ENCODE data around the gene TMEM232. TPM values are rescaled to one million over a fixed set of nuclear protein-coding genes. Genes with fewer than 3 reads are reported as not detected.

TMEM232 gene
- total RNA-seq, 1 donor from 2014 or later = 2.8 TPM

- no peak for DNase-seq (ENCODE audit: low read depth)
These were observed 95.2 kb downstream of the TMEM232 start for GRCh38 chr5:110631236-110631635.

- DNase-seq (ENCODE audit: low read depth) = no peak
These were observed 96.1 kb downstream of the TMEM232 start for GRCh38 chr5:110630350-110630749.

GRCh38 chr5:110625376-110625999 is 101.0 kb downstream of the TMEM232 start:
- peak; percentile 47 for DNase-seq (ENCODE audit: low read depth)

GRCh38 chr5:110623874-110624273 is 102.6 kb downstream of the TMEM232 start:
- no peak for DNase-seq (ENCODE audit: low read depth)

- no peak for DNase-seq (ENCODE audit: low read depth)
These were observed 107.5 kb downstream of the TMEM232 start for GRCh38 chr5:110618941-110619340.

GRCh38 chr5:110616009-110616408 is 110.5 kb downstream of the TMEM232 start:
- no peak for DNase-seq (ENCODE audit: low read depth)

GRCh38 chr5:110612794-110613247 is 113.7 kb downstream of the TMEM232 start:
- DNase-seq (ENCODE audit: low read depth) = no peak

- no peak for DNase-seq (ENCODE audit: low read depth)
These were observed 114.7 kb downstream of the TMEM232 start for GRCh38 chr5:110611817-110612216.

GRCh38 chr5:110594866-110595265 is 131.6 kb downstream of the TMEM232 start:
- no peak for DNase-seq (ENCODE audit: low read depth)

- peak; percentile 28 for DNase-seq (ENCODE audit: low read depth)
These were observed 136.3 kb downstream of the TMEM232 start for GRCh38 chr5:110590187-110590586.

GRCh38 chr5:110588286-110588980 is 138.0 kb downstream of the TMEM232 start:
- DNase-seq (ENCODE audit: low read depth) = no peak

- DNase-seq (ENCODE audit: low read depth) = peak; percentile 3
These were observed 145.8 kb downstream of the TMEM232 start for GRCh38 chr5:110580625-110581024.

- no peak for DNase-seq (ENCODE audit: low read depth)
These were observed 153.7 kb downstream of the TMEM232 start for GRCh38 chr5:110572729-110573128.

- DNase-seq (ENCODE audit: low read depth) = no peak
These were observed 164.3 kb downstream of the TMEM232 start for GRCh38 chr5:110562191-110562590.

GRCh38 chr5:110561510-110561909 is 165.0 kb downstream of the TMEM232 start:
- peak; percentile 35 for DNase-seq (ENCODE audit: low read depth)

GRCh38 chr5:110549301-110549700 is 177.2 kb downstream of the TMEM232 start:
- no peak for DNase-seq (ENCODE audit: low read depth)

GRCh38 chr5:110548171-110548570 is 178.3 kb downstream of the TMEM232 start:
- DNase-seq (ENCODE audit: low read depth) = no peak

GRCh38 chr5:110547495-110547894 is 179.0 kb downstream of the TMEM232 start:
- peak; percentile 4 for DNase-seq (ENCODE audit: low read depth)

- no peak for DNase-seq (ENCODE audit: low read depth)
These were observed 180.8 kb downstream of the TMEM232 start for GRCh38 chr5:110545716-110546115.

GRCh38 chr5:110544603-110545002 is 181.9 kb downstream of the TMEM232 start:
- DNase-seq (ENCODE audit: low read depth) = no peak

GRCh38 chr5:110542949-110543348 is 183.5 kb downstream of the TMEM232 start:
- no peak for DNase-seq (ENCODE audit: low read depth)

GRCh38 chr5:110536120-110537115 is 190.1 kb downstream of the TMEM232 start:
- DNase-seq (ENCODE audit: low read depth) = peak; percentile 68

All from myocyte (in vitro differentiated cells).